ENCODE measurements around the gene CHP2.
"Not testable (repeated sequence)": the region's sequence is repeated elsewhere in the genome, so short reads cannot be mapped to it uniquely, and the experiment has no call there.

The CHP2 gene

GRCh38 chr16:23754594-23755483, at the start of gene CHP2:
Gene CHP2 (plus strand): TSS chr16:23755026. CDS start chr16:23755050, 24 bp downstream.
- in situ Hi-C loops (cut with MboI; ENCODE audit: low sequenced_read_pairs), result no loop called here

GRCh38 chr16:23705517-23705902, 49.3 kb upstream of the CHP2 start:
- in situ Hi-C loops (cut with MboI; ENCODE audit: low sequenced_read_pairs), result no loop called here

- in situ Hi-C loops (cut with MboI; ENCODE audit: low sequenced_read_pairs), result no loop called here
These were observed 48.4 kb upstream of the CHP2 start for GRCh38 chr16:23706439-23706838.

GRCh38 chr16:23709536-23709935, 45.3 kb upstream of the CHP2 start:
- in situ Hi-C loops (cut with MboI; ENCODE audit: low sequenced_read_pairs), result no loop called here

- in situ Hi-C loops (cut with MboI; ENCODE audit: low sequenced_read_pairs), result no loop called here
These were observed 44.8 kb upstream of the CHP2 start for GRCh38 chr16:23710008-23710407.

- in situ Hi-C loops (cut with MboI; ENCODE audit: low sequenced_read_pairs), result no loop called here
These were observed 44.3 kb upstream of the CHP2 start for GRCh38 chr16:23710504-23710903.

GRCh38 chr16:23711785-23712184, 43.0 kb upstream of the CHP2 start:
- in situ Hi-C loops (cut with MboI; ENCODE audit: low sequenced_read_pairs), result no loop called here

GRCh38 chr16:23712976-23713375, 41.9 kb upstream of the CHP2 start, which contains the start of gene ERN2:
Gene ERN2 (minus strand): TSS chr16:23713222. CDS start chr16:23713187, 35 bp downstream.
- in situ Hi-C loops (cut with MboI; ENCODE audit: low sequenced_read_pairs), result no loop called here

- in situ Hi-C loops (cut with MboI; ENCODE audit: low sequenced_read_pairs), result no loop called here
These were observed 38.3 kb upstream of the CHP2 start for GRCh38 chr16:23716484-23716883.

- in situ Hi-C loops (cut with MboI; ENCODE audit: low sequenced_read_pairs), result not testable (repeated sequence)
These were observed 32.1 kb upstream of the CHP2 start for GRCh38 chr16:23722613-23723240.

- in situ Hi-C loops (cut with MboI; ENCODE audit: low sequenced_read_pairs), result no loop called here
These were observed 30.6 kb upstream of the CHP2 start for GRCh38 chr16:23724096-23724784.

GRCh38 chr16:23724785-23725131, 30.1 kb upstream of the CHP2 start:
- in situ Hi-C loops (cut with MboI; ENCODE audit: low sequenced_read_pairs), result no loop called here

- in situ Hi-C loops (cut with MboI; ENCODE audit: low sequenced_read_pairs), result no loop called here
These were observed 28.1 kb upstream of the CHP2 start for GRCh38 chr16:23726710-23727109.

- in situ Hi-C loops (cut with MboI; ENCODE audit: low sequenced_read_pairs), result no loop called here
These were observed 26.7 kb upstream of the CHP2 start for GRCh38 chr16:23728112-23728477.

- in situ Hi-C loops (cut with MboI; ENCODE audit: low sequenced_read_pairs), result no loop called here
These were observed 25.1 kb upstream of the CHP2 start for GRCh38 chr16:23729503-23730424.

GRCh38 chr16:23734176-23734893, 20.5 kb upstream of the CHP2 start:
- in situ Hi-C loops (cut with MboI; ENCODE audit: low sequenced_read_pairs), result no loop called here

- in situ Hi-C loops (cut with MboI; ENCODE audit: low sequenced_read_pairs), result not testable (repeated sequence)
These were observed 17.3 kb upstream of the CHP2 start for GRCh38 chr16:23737423-23738028.

GRCh38 chr16:23739516-23739915, 15.3 kb upstream of the CHP2 start:
- in situ Hi-C loops (cut with MboI; ENCODE audit: low sequenced_read_pairs), result no loop called here

- in situ Hi-C loops (cut with MboI; ENCODE audit: low sequenced_read_pairs), result no loop called here
These were observed 13.0 kb upstream of the CHP2 start for GRCh38 chr16:23741675-23742303.
